ENCODE data around the gene PHIP. TPM values are rescaled to one million over a fixed set of nuclear protein-coding genes. Genes with fewer than 3 reads are reported as not detected.
A peak's percentile ranks its signal among the peaks of the same experiment; 100 is the strongest.

The PHIP gene
- total and polyA plus RNA-seq, 9 of the 15 experiments (the other 6 are each of a cell fraction or from before 2014, with no cell fraction given) = 8.1 to 36.3 (median 16.5) TPM

GRCh38 chr6:79064635-79065034 is 13.4 kb downstream of the PHIP start (continued):
- no peak for TF ChIP-seq PATZ1 (CRISPR knock-in tag; IDR thresholded peaks at IDR 0.05; ENCODE audit: borderline replicate concordance)
- no peak for TF ChIP-seq ZNF592 (IDR thresholded peaks at IDR 0.05)
- no peak for TF ChIP-seq MIER1 (IDR thresholded peaks at IDR 0.05; ENCODE audit: low read depth)
- TF ChIP-seq ETV5 (CRISPR knock-in tag; IDR thresholded peaks at IDR 0.05; ENCODE audit: low read depth) = no peak

GRCh38 chr6:79062708-79063107 is 15.3 kb downstream of the PHIP start:
- ATAC-seq (peak; percentile 46), FAIRE-seq (no peak), DNase-seq (ENCODE audit: extremely low read depth in 1 of 4, low spot score in 3 of 4) (no peak)
- BruUV-seq (replicated peaks) = no TSS peak
- peaks cover 42% of the 10 kb centered on the region for H3K36me3 ChIP-seq (ENCODE audit: control insufficient read depth, insufficient read depth, low read length)
- no peaks in the 10 kb centered on the region for H3K9me1 ChIP-seq (ENCODE audit: control insufficient read depth, insufficient read depth, low read length)
- WGBS (ENCODE audit: insufficient coverage, low coverage, missing lambda C conversion rate) = 80% methylated on average over 2 of the region's 2 CpGs
- ChIA-PET CTCF (ENCODE audit: low intra/inter-chr PET ratio) (no interaction called here), POLR2A (interaction anchor here (0.9 to 1.7 kb wide), 5 partner anchors 8 to 14 kb away, joined by 3 to 5 read pairs (median 5); no protein-coding TSS in a partner anchor)
- no peaks in the 10 kb centered on the region for H4K20me1 ChIP-seq (replicated peaks; ENCODE audit: control insufficient read depth, insufficient read depth, low read length)
- H3K9ac ChIP-seq (ENCODE audit: insufficient read depth in 1 of 2, low read depth in 2 of 2, low read length in 2 of 2) = no peak overlapping the region
- no peaks in the 10 kb centered on the region for H3K9me3 ChIP-seq (replicated peaks; ENCODE audit: control insufficient read depth, insufficient read depth, low read depth, low read length)
- in situ Hi-C loops (cut with MboI) = no loop called here
- intact Hi-C loops (cut with micrococcal nuclease) = no loop called here
- peaks cover 71% of the 10 kb centered on the region for H3K79me2 ChIP-seq (ENCODE audit: control insufficient read depth, insufficient read depth, low read length)
- H2AFZ ChIP-seq (ENCODE audit: low read depth, low read length) = no peak overlapping the region
- H3K27me3 ChIP-seq (ENCODE audit: control insufficient read depth in 2 of 2, insufficient read depth in 2 of 2, low read length in 2 of 2) = no peaks in the 10 kb centered on the region
- H3K27ac ChIP-seq (ENCODE audit: extremely low read depth, low read depth, low read length) = no peak overlapping the region
- H3K4me1 ChIP-seq (replicated peaks in 1 of 2; ENCODE audit: control insufficient read depth in 2 of 2, insufficient read depth in 2 of 2, low read length in 2 of 2) = no peaks in the 10 kb centered on the region
- H3K4me2 ChIP-seq (ENCODE audit: insufficient read depth, low read length) = no peak overlapping the region
- no peak overlapping the region for H3K4me3 ChIP-seq
- TF ChIP-seq CCNT2 (IDR thresholded peaks at IDR 0.05; ENCODE audit: borderline replicate concordance, extremely low read depth, insufficient read length, low read depth, low read length) (no peak), SREBF2 (CRISPR knock-in tag; IDR thresholded peaks at IDR 0.05) (no peak), ZSCAN29 (IDR thresholded peaks at IDR 0.05) (no peak), MTF1 (CRISPR knock-in tag; IDR thresholded peaks at IDR 0.05; ENCODE audit: borderline replicate concordance) (no peak), ZNF512 (tag; IDR thresholded peaks at IDR 0.05) (no peak), ASH1L (IDR thresholded peaks at IDR 0.05; ENCODE audit: borderline replicate concordance, low read depth, partially characterized antibody) (no peak), ILF3 (IDR thresholded peaks at IDR 0.05; ENCODE audit: borderline replicate concordance) (no peak), NBN (IDR thresholded peaks at IDR 0.05; ENCODE audit: low read depth) (no peak), KLF13 (tag; IDR thresholded peaks at IDR 0.05; ENCODE audit: borderline replicate concordance, low read depth) (no peak)

Measured in K562 (cell line).